Cardiac fibroblast (primary cell): ENCODE data around the gene ANKRD29.
A peak's percentile ranks its signal among the peaks of the same experiment; 100 is the strongest.

ENCODE experiments used
- DNase-seq, 2 donors: peaks; one replicate each; pipeline versions ENCODE4 v3.0.0 to v3.0.0-alpha.2; 2010; ENCODE audit warnings: low read depth in 2 of 2
- H3K4me3 ChIP-seq, 2 donors: replicated peaks in 1 of 2; 1 replicate in 1 of 2; 2 replicates in 1 of 2; pipeline ENCODE4 v1.5.1; 2011; ENCODE audit warnings: low read depth in 2 of 2, low read length in 2 of 2, mild to moderate bottlenecking in 2 of 2, moderate library complexity in 1 of 2
- TF ChIP-seq, protein P1 (sequence below): IDR thresholded peaks from one replicate; pipeline ENCODE4 v1.5.1; 2011; ENCODE audit warnings: low read depth, mild to moderate bottlenecking, low read length, inconsistent platforms

Gene ANKRD29

DNA sequence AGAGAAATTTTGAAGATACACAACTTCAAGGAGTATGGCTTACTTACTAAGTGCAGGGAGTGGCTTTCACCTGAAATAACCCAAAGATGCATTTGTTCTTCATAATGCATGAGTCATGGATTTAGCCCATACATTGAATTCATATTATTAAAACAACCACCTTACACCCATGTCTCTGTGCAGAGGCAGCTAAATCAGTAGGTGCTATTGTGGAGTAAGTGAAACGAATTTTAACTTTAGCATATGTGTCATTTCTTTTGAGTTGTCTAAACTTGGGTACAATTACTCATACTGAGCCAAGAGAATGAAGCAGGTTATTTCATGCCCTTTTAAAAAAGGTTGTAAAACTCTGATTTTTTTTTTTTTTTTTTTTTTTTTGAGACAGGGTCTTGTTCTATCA is 11.0 kb upstream of the ANKRD29 start:
- TF ChIP-seq, protein P1, sequence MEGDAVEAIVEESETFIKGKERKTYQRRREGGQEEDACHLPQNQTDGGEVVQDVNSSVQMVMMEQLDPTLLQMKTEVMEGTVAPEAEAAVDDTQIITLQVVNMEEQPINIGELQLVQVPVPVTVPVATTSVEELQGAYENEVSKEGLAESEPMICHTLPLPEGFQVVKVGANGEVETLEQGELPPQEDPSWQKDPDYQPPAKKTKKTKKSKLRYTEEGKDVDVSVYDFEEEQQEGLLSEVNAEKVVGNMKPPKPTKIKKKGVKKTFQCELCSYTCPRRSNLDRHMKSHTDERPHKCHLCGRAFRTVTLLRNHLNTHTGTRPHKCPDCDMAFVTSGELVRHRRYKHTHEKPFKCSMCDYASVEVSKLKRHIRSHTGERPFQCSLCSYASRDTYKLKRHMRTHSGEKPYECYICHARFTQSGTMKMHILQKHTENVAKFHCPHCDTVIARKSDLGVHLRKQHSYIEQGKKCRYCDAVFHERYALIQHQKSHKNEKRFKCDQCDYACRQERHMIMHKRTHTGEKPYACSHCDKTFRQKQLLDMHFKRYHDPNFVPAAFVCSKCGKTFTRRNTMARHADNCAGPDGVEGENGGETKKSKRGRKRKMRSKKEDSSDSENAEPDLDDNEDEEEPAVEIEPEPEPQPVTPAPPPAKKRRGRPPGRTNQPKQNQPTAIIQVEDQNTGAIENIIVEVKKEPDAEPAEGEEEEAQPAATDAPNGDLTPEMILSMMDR: no peak
- no peak for DNase-seq
- H3K4me3 ChIP-seq: no peak overlapping the region

DNA sequence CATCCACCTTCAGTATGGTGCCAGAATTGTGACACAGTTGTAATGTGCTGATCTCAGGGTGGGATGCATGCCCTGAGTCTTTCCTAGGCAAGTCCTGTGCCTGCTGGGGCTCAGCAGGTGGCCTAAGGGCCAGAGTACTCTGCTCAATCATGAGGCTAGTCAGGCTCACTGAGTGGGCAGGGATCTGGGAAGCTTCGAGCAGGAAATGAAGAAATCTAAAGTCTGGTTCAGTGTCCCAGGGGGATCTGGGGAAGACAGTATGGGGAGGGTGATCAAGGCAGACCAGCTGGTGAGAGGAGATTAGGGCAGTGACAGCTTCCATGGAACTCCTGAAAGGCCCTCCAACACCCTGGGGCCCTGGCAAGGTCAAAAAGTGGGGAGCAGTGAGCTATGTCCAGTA is 8.9 kb upstream of the ANKRD29 start:
- peak; percentile 33 to 70 for DNase-seq
- TF ChIP-seq, protein P1: no peak
- H3K4me3 ChIP-seq: no peak overlapping the region

DNA sequence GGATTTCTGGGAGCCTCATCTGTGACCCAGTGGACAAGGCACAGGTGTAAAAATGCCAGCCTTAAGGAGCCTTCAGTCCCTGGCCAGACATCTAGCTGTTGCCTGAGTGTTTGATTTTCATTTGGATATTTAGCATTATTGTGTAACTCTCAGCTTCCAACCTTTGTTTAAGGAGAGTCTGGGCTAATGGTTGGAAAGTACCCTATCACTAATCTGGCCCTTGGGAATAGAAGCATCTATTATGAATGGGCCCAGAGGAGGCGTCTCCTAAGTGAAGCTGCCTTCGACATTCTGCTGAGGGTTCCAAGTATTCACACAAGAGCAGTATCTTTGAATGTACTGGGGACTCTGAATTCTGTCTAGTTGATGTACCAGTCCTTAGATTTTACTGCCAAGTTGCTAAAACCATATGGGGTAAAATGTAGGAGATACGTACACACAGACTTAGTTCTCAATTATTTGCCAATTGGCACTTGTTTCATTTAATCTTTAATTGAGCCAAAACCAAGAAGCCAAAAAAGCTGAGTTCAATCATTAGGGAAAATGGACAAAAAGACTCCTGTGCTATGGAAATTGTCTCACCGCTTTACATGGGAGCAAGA is 7.2 kb upstream of the ANKRD29 start:
- TF ChIP-seq, protein P1: no peak
- H3K4me3 ChIP-seq: no peak overlapping the region
- DNase-seq: peak; percentile 35 to 55

DNA sequence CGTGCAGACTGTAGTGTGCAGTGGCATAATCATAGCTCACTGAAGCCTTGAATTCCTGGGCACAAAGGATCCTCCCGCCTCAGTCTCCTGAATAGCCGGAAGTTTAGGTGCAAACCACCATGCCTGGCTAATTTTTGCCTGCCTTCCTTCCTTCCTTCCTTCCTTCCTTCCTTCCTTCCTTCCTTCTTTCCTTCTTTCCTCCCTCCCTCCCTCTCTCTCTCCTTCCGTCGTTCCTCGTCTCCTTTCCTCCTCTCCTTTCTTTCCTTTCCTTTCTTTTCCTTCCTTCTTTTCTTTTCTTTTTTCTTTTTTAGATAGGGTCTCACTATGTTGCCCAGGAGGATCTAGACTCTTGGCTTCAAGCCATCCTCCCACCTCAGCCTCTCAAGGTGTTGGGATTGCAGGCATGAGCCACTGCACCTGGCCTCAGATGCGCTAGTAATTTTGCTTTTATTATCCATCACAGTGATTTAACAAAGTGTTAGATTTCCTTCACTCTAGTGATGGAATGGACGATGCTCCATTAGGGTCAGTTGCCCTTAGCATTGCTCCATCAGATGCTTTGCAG is 6.6 kb upstream of the ANKRD29 start:
- TF ChIP-seq, protein P1: no peak
- no peak for DNase-seq
- H3K4me3 ChIP-seq: no peak overlapping the region

DNA sequence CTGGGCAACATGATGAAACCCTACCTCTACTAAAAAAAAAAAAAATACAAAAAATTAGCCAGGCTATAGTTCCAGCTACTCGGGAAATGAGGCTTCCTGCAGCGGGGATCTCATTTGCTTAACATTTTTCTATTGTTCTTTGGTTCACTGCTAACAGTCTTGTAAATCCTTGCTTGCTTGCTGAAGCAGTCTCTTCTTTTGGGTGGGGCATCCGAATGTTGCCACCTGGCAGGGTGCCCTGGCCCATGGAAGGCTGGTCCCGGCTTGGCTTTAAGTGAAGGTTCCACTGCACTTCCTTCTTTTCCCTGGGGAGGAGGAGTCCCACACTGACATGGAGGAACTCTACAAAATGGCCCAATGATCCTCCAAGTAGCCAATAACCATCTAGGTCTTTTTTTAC is 6.0 kb upstream of the ANKRD29 start:
- H3K4me3 ChIP-seq: no peak overlapping the region
- TF ChIP-seq, protein P1: no peak
- no peak for DNase-seq

DNA sequence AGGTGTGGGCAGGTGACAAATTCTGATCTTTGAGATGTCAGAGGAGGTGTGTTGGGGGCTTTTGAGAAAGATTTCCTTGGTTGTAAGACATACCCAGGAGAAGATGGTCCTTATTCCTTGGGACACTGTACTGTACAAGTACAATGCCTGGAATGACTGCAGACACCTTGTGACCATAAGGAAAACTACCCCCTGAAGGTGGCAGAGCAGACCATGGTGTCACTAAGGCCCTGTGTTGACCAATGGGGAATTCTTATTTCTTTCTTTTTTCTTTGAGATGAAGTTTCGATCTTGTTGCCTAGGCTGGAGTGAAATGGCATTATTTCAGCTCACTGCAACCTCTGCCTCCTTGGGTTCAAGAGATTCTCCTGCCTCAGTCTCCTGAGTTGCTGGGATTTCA is 4.4 kb upstream of the ANKRD29 start:
- TF ChIP-seq, protein P1: no peak
- H3K4me3 ChIP-seq: no peak overlapping the region
- no peak for DNase-seq

DNA sequence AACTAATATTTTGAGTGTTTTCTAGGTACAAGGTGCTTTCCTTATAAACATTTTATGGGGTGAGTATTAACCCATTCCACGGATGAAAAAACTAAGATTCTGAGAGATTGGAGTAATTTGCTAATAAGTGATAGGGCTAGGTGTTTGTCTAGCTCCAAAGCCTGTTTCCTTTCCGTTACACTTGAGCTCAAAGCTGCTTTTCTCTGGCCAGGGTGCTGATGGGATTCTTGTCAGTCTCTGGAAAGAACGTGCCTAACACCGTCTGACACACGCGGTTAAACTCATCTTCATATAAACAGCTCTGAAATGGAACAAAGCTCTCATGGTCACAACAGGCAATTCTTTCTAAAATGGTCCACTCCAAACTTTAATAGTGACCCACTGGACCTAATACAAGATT is 2.0 kb upstream of the ANKRD29 start:
- TF ChIP-seq, protein P1: no peak
- H3K4me3 ChIP-seq: no peak overlapping the region
- no peak for DNase-seq
